H1 (cell line): ENCODE results near the gene TNIK. TPM values are rescaled to one million over a fixed set of nuclear protein-coding genes. Genes with fewer than 3 reads are reported as not detected.
"Not testable (repeated sequence)": the region's sequence is repeated elsewhere in the genome, so short reads cannot be mapped to it uniquely, and the experiment has no call there.

Experiments
- CTCF ChIA-PET: fragments of 300-600 bp; sonication (Branson Sonifier 250); formaldehyde crosslinking; loops from one replicate; lab custom pipeline; 2021; ENCODE audit not compliant: partially characterized antibody; lab: Charles Lee
- POLR2A ChIA-PET: fragments of 300-600 bp; sonication (Branson Sonifier 250); formaldehyde crosslinking; loops from one replicate; lab custom pipeline; 2021; ENCODE audit warnings: inconsistent platforms; ENCODE audit not compliant: partially characterized antibody; lab: Charles Lee
- DNase-seq, 2 experiments: peaks; one replicate each; pipeline versions ENCODE4 v3.0.0 to v3.0.0-alpha.2; 2010 to 2022; ENCODE audit warnings: low spot score in 2 of 2, low read depth in 1 of 2, mixed read lengths in 1 of 2
- FAIRE-seq: peaks from 2 replicates; lab custom pipeline; 2011; peaks lifted over from hg19 to GRCh38; lab: Jason Lieb, UNC
- H2AFZ ChIP-seq: 2 replicates; pipeline ENCODE4 v1.8.1; 2012; ENCODE audit warnings: low read length, inconsistent platforms
- H2AK5ac ChIP-seq: 2 replicates; pipeline ENCODE4 v1.6.1; 2013; ENCODE audit warnings: low read depth, low read length
- H2BK120ac ChIP-seq: replicated peaks from 2 replicates; pipeline ENCODE3; 2013; ENCODE audit warnings: low read depth, low read length, inconsistent platforms
- H2BK12ac ChIP-seq: 2 replicates; pipeline ENCODE4 v1.6.1; 2013; ENCODE audit warnings: low read depth, low read length
- H2BK15ac ChIP-seq: 2 replicates; pipeline ENCODE4 v1.6.1; 2013; ENCODE audit warnings: low read length
- H2BK20ac ChIP-seq: 2 replicates; pipeline ENCODE4 v1.6.1; 2013; ENCODE audit warnings: low read length
- H2BK5ac ChIP-seq: 2 replicates; pipeline ENCODE4 v1.6.1; 2013; ENCODE audit warnings: low read depth, low read length
- H3K14ac ChIP-seq: 2 replicates; pipeline ENCODE4 v1.6.1; 2013; ENCODE audit warnings: inconsistent platforms; ENCODE audit not compliant: insufficient read length
- H3K18ac ChIP-seq: 2 replicates; pipeline ENCODE4 v1.6.1; 2013; ENCODE audit warnings: low read length; ENCODE audit errors: extremely low read depth
- H3K23ac ChIP-seq: 2 replicates; pipeline ENCODE4 v1.6.1; 2013; ENCODE audit warnings: inconsistent platforms; ENCODE audit not compliant: insufficient read length
- H3K23me2 ChIP-seq: 2 replicates; pipeline ENCODE4 v1.6.1; 2013; ENCODE audit warnings: low read depth, low read length
- H3K27ac ChIP-seq: 2 replicates; pipeline ENCODE4 v1.6.1; 2011; ENCODE audit warnings: low read depth, low read length, inconsistent platforms
- H3K27me3 ChIP-seq, 4 experiments: replicated peaks in 1 of 4; 1 replicate in 1 of 4; 2 replicates in 3 of 4; pipeline versions ENCODE4 v1.6.1 to v1.8.1; 2011 to 2013; ENCODE audit warnings: low read length in 3 of 4, mild to moderate bottlenecking in 3 of 4, inconsistent platforms in 2 of 4, mixed read lengths in 2 of 4, moderate library complexity in 1 of 4; ENCODE audit not compliant: control insufficient read depth in 3 of 4, insufficient read depth in 3 of 4; ENCODE audit errors: extremely low read depth in 1 of 4
- H3K36me3 ChIP-seq, 4 experiments: 2 replicates each; pipeline versions ENCODE4 v1.6.1 to v1.8.1; 2011 to 2013; ENCODE audit warnings: mild to moderate bottlenecking in 4 of 4, low read length in 3 of 4, moderate library complexity in 2 of 4, control low read depth in 1 of 4, inconsistent platforms in 1 of 4; ENCODE audit not compliant: insufficient read depth in 4 of 4, control insufficient read depth in 2 of 4
- H3K4ac ChIP-seq: replicated peaks from 2 replicates; pipeline ENCODE3; 2013; ENCODE audit warnings: low read length, low read depth, mixed read lengths, inconsistent platforms; ENCODE audit not compliant: insufficient read length
- H3K4me1 ChIP-seq, 4 experiments: replicated peaks in 1 of 4; 1 replicate in 1 of 4; 2 replicates in 3 of 4; pipeline versions ENCODE4 v1.6.1 to v1.8.1; 2011 to 2013; ENCODE audit warnings: low read length in 3 of 4, inconsistent platforms in 2 of 4, mixed read lengths in 1 of 4; ENCODE audit not compliant: insufficient read depth in 4 of 4, control insufficient read depth in 3 of 4
- H3K4me2 ChIP-seq, 2 experiments: 2 replicates each; pipeline versions ENCODE4 v1.6.1 to v1.8.1; 2011 to 2013; ENCODE audit warnings: low read depth in 2 of 2, low read length in 2 of 2, control low read depth in 1 of 2, inconsistent platforms in 1 of 2, mild to moderate bottlenecking in 1 of 2; ENCODE audit not compliant: insufficient read depth in 1 of 2
- H3K4me3 ChIP-seq, 4 experiments: fragments of 200-600, 300-600 bp in 1 of 4; sonication (generic), shearing (Covaris generic), sonication (Bioruptor Twin) in 1 of 4; 2 replicates each; pipeline versions ENCODE4 v1.5.1 to v1.8.1; 2011 to 2016; ENCODE audit warnings: low read length in 4 of 4, low read depth in 3 of 4, control low read depth in 2 of 4, inconsistent platforms in 2 of 4, mild to moderate bottlenecking in 2 of 4, mixed read lengths in 1 of 4, moderate library complexity in 1 of 4; ENCODE audit not compliant: insufficient read depth in 2 of 4; ENCODE audit errors: extremely low read depth in 1 of 4
- H3K56ac ChIP-seq: replicated peaks from 2 replicates; pipeline ENCODE3; 2013; ENCODE audit warnings: low read depth, mild to moderate bottlenecking, mixed read lengths, low read length, inconsistent platforms; ENCODE audit not compliant: insufficient read length
- H3K79me1 ChIP-seq: 2 replicates; pipeline ENCODE4 v1.6.1; 2013; ENCODE audit warnings: low read depth, low read length, control low read depth
- H3K79me2 ChIP-seq, 2 experiments: 2 replicates each; pipeline versions ENCODE4 v1.6.1 to v1.8.1; 2012 to 2013; ENCODE audit warnings: low read length in 2 of 2, mild to moderate bottlenecking in 2 of 2, inconsistent platforms in 1 of 2; ENCODE audit not compliant: insufficient read depth in 2 of 2, control insufficient read depth in 1 of 2
- H3K9ac ChIP-seq, 4 experiments: replicated peaks in 1 of 4; 1 replicate in 1 of 4; 2 replicates in 3 of 4; pipeline versions ENCODE4 v1.6.1 to v1.8.1; 2011 to 2013; ENCODE audit warnings: low read depth in 3 of 4, low read length in 3 of 4, control low read depth in 2 of 4, mild to moderate bottlenecking in 2 of 4, moderate library complexity in 2 of 4, inconsistent platforms in 1 of 4; ENCODE audit errors: extremely low read depth in 1 of 4
- H3K9me3 ChIP-seq, 2 experiments: 2 replicates each; pipeline versions ENCODE4 v1.6.1 to v1.8.1; 2012 to 2013; ENCODE audit warnings: mild to moderate bottlenecking in 2 of 2, moderate library complexity in 2 of 2, control low read depth in 1 of 2, inconsistent platforms in 1 of 2, low read depth in 1 of 2, low read length in 1 of 2, mixed read lengths in 1 of 2; ENCODE audit not compliant: insufficient read depth in 2 of 2
- H4K20me1 ChIP-seq, 2 experiments: replicated peaks in 1 of 2; 2 replicates each; pipeline versions ENCODE3 to v1.8.1; 2011 to 2013; ENCODE audit warnings: inconsistent platforms in 2 of 2, low read length in 2 of 2, mild to moderate bottlenecking in 1 of 2; ENCODE audit not compliant: insufficient read depth in 2 of 2, control insufficient read depth in 1 of 2
- H4K5ac ChIP-seq: 2 replicates; pipeline ENCODE4 v1.6.1; 2013; ENCODE audit warnings: low read length, low read depth, mixed read lengths, inconsistent platforms; ENCODE audit not compliant: insufficient read length
- H4K8ac ChIP-seq: 2 replicates; pipeline ENCODE4 v1.8.0; 2013; ENCODE audit warnings: mild to moderate bottlenecking, moderate library complexity, low read length, inconsistent platforms; ENCODE audit not compliant: insufficient read depth; ENCODE audit errors: extremely low read depth
- H4K91ac ChIP-seq: replicated peaks from 2 replicates; pipeline ENCODE3; 2013; ENCODE audit warnings: low read length, mixed read lengths, inconsistent platforms; ENCODE audit not compliant: insufficient read length
- WGBS, 2 experiments: shearing (Covaris generic) in 1 of 2; methylation state at CpG; one replicate each; pipeline versions ENCODE4 v1.1.6 to v1.1.7; 2013 to 2015; ENCODE audit warnings: low lambda C conversion rate in 2 of 2, mixed read lengths in 2 of 2, inconsistent platforms in 1 of 2, low coverage in 1 of 2, missing lambda C conversion rate in 1 of 2; ENCODE audit not compliant: insufficient replicate concordance in 2 of 2, insufficient coverage in 1 of 2, insufficient read length in 1 of 2; ENCODE audit errors: extremely low coverage in 1 of 2, missing lambda C conversion rate in 1 of 2; 5-methylcytosine and 5-hydroxymethylcytosine counted together
- polyA plus RNA-seq, 7 experiments: library from polyadenylated mRNA; depleted of rRNA in 3 of 7; stranded (reverse) in 5 of 7; unstranded in 2 of 7; fragments of >200 nt in 5 of 7; fragments of 200-250 nt in 2 of 7; gene quantifications; 1 replicate in 5 of 7; 2 replicates in 1 of 7; 4 replicates in 1 of 7; pipeline versions ENCODE4 v1.2.1 to v1.2.3, GENCODE V29; 2011 to 2013; ENCODE audit warnings: missing spikeins in 2 of 7, mixed read lengths in 2 of 7
- total RNA-seq: library from RNA; stranded (reverse); fragmentation: NEBNext Ultra II Directional; extraction: Animal tissue kit (Norgen Biotek cat#: 25700); gene quantifications from 2 replicates; pipeline ENCODE4 v1.2.1, GENCODE V29; 2021

The TNIK gene
- total and polyA plus RNA-seq, 2 of the 8 experiments (the other 6 are each of a cell fraction or from before 2014, with no cell fraction given), result 7.4 to 42.0 TPM

- FAIRE-seq, H4K5ac ChIP-seq, H3K36me3 ChIP-seq, H3K18ac ChIP-seq, H2BK20ac ChIP-seq, H3K9ac ChIP-seq, H2BK120ac ChIP-seq, H2BK12ac ChIP-seq, H2AFZ ChIP-seq, H2BK15ac ChIP-seq, H4K8ac ChIP-seq, H3K4me1 ChIP-seq, H3K9me3 ChIP-seq, CTCF ChIA-PET, POLR2A ChIA-PET, H3K56ac ChIP-seq, H3K27ac ChIP-seq, H3K14ac ChIP-seq, H3K4ac ChIP-seq, H3K4me3 ChIP-seq, H2BK5ac ChIP-seq, H3K23ac ChIP-seq, H3K27me3 ChIP-seq, H2AK5ac ChIP-seq, DNase-seq, H4K91ac ChIP-seq, H3K23me2 ChIP-seq, H4K20me1 ChIP-seq, H3K79me1 ChIP-seq, H3K4me2 ChIP-seq: not testable (repeated sequence)
- WGBS, 2 experiments, result 82% methylated on average over 4 of the region's 4 CpGs; no CpG with 5 or more reads in 1 of the 2 experiments
- H3K79me2 ChIP-seq, result peaks cover 0 to 43% of the 10 kb centered on the region in 2 experiments; a peak in 2 of 4 replicates
Measured at GRCh38 chr3:171304498-171304897, 155.7 kb downstream of the TNIK start.

- H3K4me3 ChIP-seq, H4K8ac ChIP-seq, H3K4ac ChIP-seq, H3K79me1 ChIP-seq, FAIRE-seq, H4K20me1 ChIP-seq, H2BK15ac ChIP-seq, H2BK20ac ChIP-seq, DNase-seq, H3K23ac ChIP-seq, H3K23me2 ChIP-seq, H3K4me2 ChIP-seq, H2AFZ ChIP-seq, H3K27me3 ChIP-seq, H3K36me3 ChIP-seq, POLR2A ChIA-PET, H3K4me1 ChIP-seq, H4K91ac ChIP-seq, H3K14ac ChIP-seq, H3K9ac ChIP-seq, H3K18ac ChIP-seq, CTCF ChIA-PET, H2BK5ac ChIP-seq, H3K56ac ChIP-seq, H2BK120ac ChIP-seq, H2BK12ac ChIP-seq, H4K5ac ChIP-seq, H3K27ac ChIP-seq, H2AK5ac ChIP-seq, H3K9me3 ChIP-seq: not testable (repeated sequence)
- WGBS, 2 experiments, result 100% methylated on average over 1 of the region's 1 CpG; no CpG with 5 or more reads in 1 of the 2 experiments
- peaks cover 0 to 39% of the 10 kb centered on the region in 2 experiments; a peak in 2 of 4 replicates for H3K79me2 ChIP-seq
Measured at GRCh38 chr3:171304017-171304416, 156.2 kb downstream of the TNIK start.
